ENCODE measurements around the gene LRP1B.

DNA sequence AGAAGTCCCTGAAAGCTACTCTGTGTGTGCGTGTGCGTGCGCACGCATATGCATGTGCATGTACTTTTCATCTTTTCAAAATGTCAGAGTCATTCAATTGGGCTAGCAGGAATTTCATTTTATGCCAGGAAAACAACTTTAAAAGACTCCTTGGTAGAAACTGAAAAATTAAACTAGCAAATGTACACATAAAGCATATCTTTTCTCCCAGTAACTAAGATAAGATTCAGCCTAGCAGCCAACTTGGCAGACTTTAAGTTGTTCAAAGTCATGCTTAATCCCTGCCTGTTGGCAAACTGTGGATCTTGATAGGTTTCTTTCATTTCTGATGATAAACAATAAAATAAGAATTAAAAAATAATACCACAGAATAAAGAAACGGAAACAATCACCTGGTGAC, 1129.1 kb downstream of the LRP1B start:
- no peak for TF ChIP-seq CTCF (IDR thresholded peaks at IDR 0.05)
- no peak for TF ChIP-seq POLR2A (IDR thresholded peaks at IDR 0.05)

Measured in breast epithelium (tissue), 3 donors.